ENCODE measurements around the gene CUL1.

DNA sequence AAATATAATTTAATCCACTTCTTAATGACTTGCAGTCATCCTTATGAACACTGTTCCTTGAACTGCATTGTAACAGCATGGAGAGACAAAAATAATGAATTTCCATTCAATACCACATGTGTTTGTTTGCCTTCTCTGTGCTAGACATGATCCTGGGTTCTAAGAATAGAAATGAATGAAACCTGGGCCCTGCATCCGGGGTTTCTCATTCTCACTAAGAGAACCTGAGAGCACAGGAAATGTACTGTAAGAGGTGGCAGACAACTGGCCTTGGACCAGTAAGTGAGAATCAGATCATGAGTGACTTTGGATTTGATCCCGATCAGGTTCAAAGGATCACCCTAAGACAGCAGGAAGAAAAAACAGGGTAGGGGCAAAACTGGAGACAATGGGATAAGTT is 37.2 kb upstream of the CUL1 start:
- TF ChIP-seq, protein P1, sequence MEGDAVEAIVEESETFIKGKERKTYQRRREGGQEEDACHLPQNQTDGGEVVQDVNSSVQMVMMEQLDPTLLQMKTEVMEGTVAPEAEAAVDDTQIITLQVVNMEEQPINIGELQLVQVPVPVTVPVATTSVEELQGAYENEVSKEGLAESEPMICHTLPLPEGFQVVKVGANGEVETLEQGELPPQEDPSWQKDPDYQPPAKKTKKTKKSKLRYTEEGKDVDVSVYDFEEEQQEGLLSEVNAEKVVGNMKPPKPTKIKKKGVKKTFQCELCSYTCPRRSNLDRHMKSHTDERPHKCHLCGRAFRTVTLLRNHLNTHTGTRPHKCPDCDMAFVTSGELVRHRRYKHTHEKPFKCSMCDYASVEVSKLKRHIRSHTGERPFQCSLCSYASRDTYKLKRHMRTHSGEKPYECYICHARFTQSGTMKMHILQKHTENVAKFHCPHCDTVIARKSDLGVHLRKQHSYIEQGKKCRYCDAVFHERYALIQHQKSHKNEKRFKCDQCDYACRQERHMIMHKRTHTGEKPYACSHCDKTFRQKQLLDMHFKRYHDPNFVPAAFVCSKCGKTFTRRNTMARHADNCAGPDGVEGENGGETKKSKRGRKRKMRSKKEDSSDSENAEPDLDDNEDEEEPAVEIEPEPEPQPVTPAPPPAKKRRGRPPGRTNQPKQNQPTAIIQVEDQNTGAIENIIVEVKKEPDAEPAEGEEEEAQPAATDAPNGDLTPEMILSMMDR (IDR thresholded peaks at IDR 0.05): no peak
- no peak for TF ChIP-seq POLR2A (IDR thresholded peaks at IDR 0.05)
